Pancreas (tissue), 10 donors: Measurements from ENCODE around the gene DOCK1. TPM values are rescaled to one million over a fixed set of nuclear protein-coding genes. Genes with fewer than 3 reads are reported as not detected.
"Not testable (repeated sequence)": the region's sequence is repeated elsewhere in the genome, so short reads cannot be mapped to it uniquely, and the experiment has no call there.

Experiments
- ATAC-seq, 4 donors: fragments of 200-7000 bp; cut with Tn5 transposase; one replicate each; pipeline versions ENCODE4 v1.8.0 to v1.9.1; 2020; ENCODE audit warnings: mild to moderate bottlenecking in 4 of 4, moderate library complexity in 4 of 4
- DNase-seq, 6 donors: peaks; one replicate each; pipeline ENCODE4 v3.0.0-alpha.2; 2020
- FAIRE-seq: peaks from 2 replicates; lab custom pipeline; 2012; peaks lifted over from hg19 to GRCh38; lab: Jason Lieb, UNC
- H3K27ac ChIP-seq, 4 donors: fragments of 200-600 bp; sonication (generic); 1 replicate in 3 of 4; 2 replicates in 1 of 4; pipeline versions ENCODE4 v1.5.0 to v1.8.0; 2020
- H3K27me3 ChIP-seq, 4 donors: fragments of 200-600 bp; one replicate each; pipeline ENCODE4 v1.8.0; 2021
- H3K36me3 ChIP-seq, 3 donors: fragments of 200-600 bp; sonication (generic) in 1 of 3; one replicate each; pipeline versions ENCODE4 v1.5.0 to v1.8.0; 2020 to 2021
- H3K4me1 ChIP-seq, 3 donors: fragments of 200-600 bp; one replicate each; pipeline ENCODE4 v1.8.0; 2021
- H3K4me3 ChIP-seq, 4 donors: fragments of 200-600 bp; sonication (generic) in 2 of 4; one replicate each; pipeline versions ENCODE4 v1.5.0 to v1.8.0; 2020 to 2021
- H3K9me3 ChIP-seq, 4 donors: fragments of 200-600 bp; one replicate each; pipeline ENCODE4 v1.8.0; 2021
- CTCF ChIP-seq, 4 donors: fragments of 200-600 bp; sonication (generic) in 3 of 4; IDR thresholded peaks; one replicate each; pipeline versions ENCODE4 v1.5.0 to v1.8.0; 2021; ENCODE audit warnings: antibody characterized with exemption in 4 of 4
- WGBS, 2 donors: extraction: QIAGEN DNeasy Blood & Tissue Kit; methylation state at CpG; one replicate each; pipeline ENCODE4 v1.1.7; 2013; 5-methylcytosine and 5-hydroxymethylcytosine counted together
- intact Hi-C, 3 donors: fragments of 100-400 bp; cut with DNase I; formaldehyde crosslinking; loops; one replicate each; pipeline versions ENCODE4 v1.11.1 to v1.14.2; 2022
- polyA plus RNA-seq, 2 donors: library from polyadenylated mRNA; stranded (reverse); fragments of 200-250 nt; gene quantifications; one replicate each; pipeline ENCODE4 v1.2.3, GENCODE V29; 2013
- total RNA-seq, 6 donors: library from RNA; stranded (reverse); fragmentation: NEBNext Ultra II Directional in 4 of 6; extraction: Animal tissue kit (Norgen Biotek cat#: 25700) in 4 of 6; gene quantifications; one replicate each; pipeline versions ENCODE4 v1.2.1 to v1.2.4, GENCODE V29; 2021 to 2023
- donor health status: healthy with polysubstance abuse.
- donor health status: DM: no; HTN: no; CAD: no; lungs with moderate emphysema.
- donor health status: DM: no; HTN: no; CAD: no.
- donor health status: control.
- donor health status: control.
- donor health status: Bipolar disorder and iron deficiency.
- donor health status: DM: yes; HTN: yes; CAD: no.
- donor health status: DM: no; HTN: no; CAD: no.
- donor health status: DM: no; HTN: no; CAD: no.
- donor health status: DM: yes; HTN: yes; CAD: no.

DOCK1 gene
- total and polyA plus RNA-seq, 8 donors = 12.1 to 38.6 (median 24.2) TPM

GRCh38 chr10:126893206-126893605 lies 12.0 kb upstream of the DOCK1 start:
- no peak for FAIRE-seq
- Histone ChIP-seq H3K4me3 (no peak overlapping the region), H3K9me3 (no peaks in the 10 kb centered on the region), H3K36me3 (no peaks in the 10 kb centered on the region), H3K4me1 (no peaks in the 10 kb centered on the region), H3K27me3 (no peaks in the 10 kb centered on the region), H3K27ac (no peak overlapping the region)
- intact Hi-C loops = no loop called here
- 76 to 79% methylated on average over 9 of the region's 9 CpGs for WGBS, 2 donors
- DNase-seq = no peak
- TF ChIP-seq CTCF (IDR thresholded peaks at IDR 0.05) = no peak
- no peak for ATAC-seq

GRCh38 chr10:126893841-126894240 lies 11.4 kb upstream of the DOCK1 start:
- Histone ChIP-seq H3K27ac (no peak overlapping the region), H3K4me3 (no peak overlapping the region), H3K9me3 (no peaks in the 10 kb centered on the region), H3K36me3 (no peaks in the 10 kb centered on the region), H3K27me3 (no peaks in the 10 kb centered on the region), H3K4me1 (no peaks in the 10 kb centered on the region)
- no peak for DNase-seq
- ATAC-seq = no peak
- intact Hi-C loops = no loop called here
- TF ChIP-seq CTCF (IDR thresholded peaks at IDR 0.05) = no peak
- WGBS, 2 donors = 78 to 82% methylated on average over 8 of the region's 8 CpGs
- FAIRE-seq = no peak

GRCh38 chr10:126895214-126895781 lies 9.9 kb upstream of the DOCK1 start:
- no peak for TF ChIP-seq CTCF (IDR thresholded peaks at IDR 0.05)
- peak overlapping the region in 1 of 4 donors; percentile 44 for H3K27ac ChIP-seq
- ATAC-seq = peak; percentile 70 to 94 (median 80)

GRCh38 chr10:126898460-126898859 lies 6.8 kb upstream of the DOCK1 start:
- intact Hi-C loops = no loop called here
- Histone ChIP-seq H3K4me3 (no peak overlapping the region), H3K36me3 (no peaks in the 10 kb centered on the region), H3K9me3 (no peaks in the 10 kb centered on the region), H3K27me3 (no peaks in the 10 kb centered on the region), H3K4me1 (no peaks in the 10 kb centered on the region), H3K27ac (no peak overlapping the region)
- FAIRE-seq = no peak
- no peak for ATAC-seq
- no peak for DNase-seq
- TF ChIP-seq CTCF (IDR thresholded peaks at IDR 0.05) = no peak

More at GRCh38 chr10:126895214-126895781, 9.9 kb upstream of the DOCK1 start:
- Histone ChIP-seq H3K4me1 (no peaks in the 10 kb centered on the region), H3K4me3 (no peak overlapping the region), H3K9me3 (no peaks in the 10 kb centered on the region), H3K27me3 (no peaks in the 10 kb centered on the region), H3K36me3 (no peaks in the 10 kb centered on the region)
- intact Hi-C loops = no loop called here
- peak in 5 of 6 donors; percentile 63 to 83 (median 72) for DNase-seq
- WGBS, 2 donors = 49% methylated on average over 9 of the region's 9 CpGs
- no peak for FAIRE-seq

- H3K4me3 ChIP-seq, DNase-seq, H3K27me3 ChIP-seq, ATAC-seq, H3K9me3 ChIP-seq, H3K27ac ChIP-seq, H3K4me1 ChIP-seq, H3K36me3 ChIP-seq, intact Hi-C loops, FAIRE-seq: not testable (repeated sequence)
- 65 to 87% methylated on average over 2 of the region's 2 CpGs for WGBS, 2 donors
Measured at GRCh38 chr10:126899529-126899928, 5.7 kb upstream of the DOCK1 start.
